ENCODE data around the gene SEC61A2. TPM values are rescaled to one million over a fixed set of nuclear protein-coding genes. Genes with fewer than 3 reads are reported as not detected.

Gene SEC61A2
- total and polyA plus RNA-seq, 2 of the 8 experiments (the other 6 are each of a cell fraction or from before 2014, with no cell fraction given): 18.2 to 19.2 TPM

DNA sequence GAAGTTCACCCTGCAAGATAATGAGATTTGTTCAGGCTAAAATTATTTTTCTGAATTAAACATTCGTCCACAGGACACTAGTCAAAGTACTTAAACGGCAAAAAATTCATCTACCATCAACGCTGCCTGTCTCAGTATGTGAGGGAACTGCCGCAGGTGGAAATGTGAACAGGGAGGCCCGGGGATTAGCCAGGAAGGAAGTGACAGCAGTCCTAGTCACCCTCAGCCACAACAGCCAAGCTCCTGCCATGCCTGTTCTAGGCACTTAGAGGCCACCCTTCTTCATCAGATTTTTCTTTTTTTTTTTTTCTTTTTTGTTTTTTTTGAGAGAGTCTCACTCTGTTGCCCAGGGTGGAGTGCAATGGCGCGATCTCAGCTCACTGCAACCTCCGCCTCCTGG, 56.8 kb downstream of the SEC61A2 start:
- H3K18ac ChIP-seq (ENCODE audit: extremely low read depth, low read length): no peak overlapping the region
- no peaks in the 10 kb centered on the region for H3K27me3 ChIP-seq (replicated peaks in 1 of 4; ENCODE audit: control insufficient read depth in 3 of 4, extremely low read depth in 1 of 4, insufficient read depth in 3 of 4, low read length in 3 of 4)
- H3K9ac ChIP-seq (replicated peaks in 1 of 4; ENCODE audit: extremely low read depth in 1 of 4, low read depth in 3 of 4, low read length in 3 of 4): no peak overlapping the region
- peaks cover 0 to under 1% (median 0%) of the 10 kb centered on the region in 4 experiments; a peak in 3 of 7 replicates for H3K4me1 ChIP-seq (replicated peaks in 1 of 4; ENCODE audit: control insufficient read depth in 3 of 4, insufficient read depth in 4 of 4, low read length in 3 of 4)
- POLR2A ChIA-PET (ENCODE audit: partially characterized antibody): interaction anchor here (0.7 to 1.0 kb wide), 3 partner anchors 10 to 527 kb away, joined by 3 to 4 read pairs (median 3); partner anchors contain the start of genes CDC123 and NUDT5
- no peak overlapping the region for H3K4ac ChIP-seq (replicated peaks; ENCODE audit: insufficient read length, low read depth, low read length)
- CTCF ChIA-PET (ENCODE audit: partially characterized antibody): no interaction called here
- no peak overlapping the region for H3K23ac ChIP-seq (ENCODE audit: insufficient read length)
- no peak overlapping the region for H3K27ac ChIP-seq (ENCODE audit: low read depth, low read length)
- H4K91ac ChIP-seq (replicated peaks; ENCODE audit: insufficient read length, low read length): no peak overlapping the region
- no peak overlapping the region for H3K4me2 ChIP-seq (ENCODE audit: insufficient read depth in 1 of 2, low read depth in 2 of 2, low read length in 2 of 2)
- H4K20me1 ChIP-seq (replicated peaks in 1 of 2; ENCODE audit: control insufficient read depth in 1 of 2, insufficient read depth in 2 of 2, low read length in 2 of 2): peaks cover 0 to 2% of the 10 kb centered on the region in 2 experiments
- no peak for FAIRE-seq
- H2BK5ac ChIP-seq (ENCODE audit: low read depth, low read length): no peak overlapping the region
- no peak overlapping the region for H2BK12ac ChIP-seq (ENCODE audit: low read depth, low read length)
- no peak for TF ChIP-seq JUN (IDR thresholded peaks at IDR 0.05; ENCODE audit: low read depth, low read length)
- WGBS, 2 experiments (ENCODE audit: extremely low coverage in 1 of 2, insufficient coverage in 1 of 2, insufficient read length in 1 of 2, insufficient replicate concordance in 2 of 2, low coverage in 1 of 2, low lambda C conversion rate in 2 of 2, missing lambda C conversion rate in 1 of 2): 93% methylated on average over 8 of the region's 8 CpGs; no CpG with 5 or more reads in 1 of the 2 experiments
- no peak overlapping the region for H2AK5ac ChIP-seq (ENCODE audit: low read depth, low read length)
- H3K23me2 ChIP-seq (ENCODE audit: low read depth, low read length): no peaks in the 10 kb centered on the region
- H2BK15ac ChIP-seq (ENCODE audit: low read length): no peak overlapping the region
- H3K79me2 ChIP-seq (ENCODE audit: control insufficient read depth in 1 of 2, insufficient read depth in 2 of 2, low read length in 2 of 2): peaks cover 6 to 27% of the 10 kb centered on the region in 2 experiments
- H2BK120ac ChIP-seq (replicated peaks; ENCODE audit: low read depth, low read length): no peak overlapping the region
- H3K4me3 ChIP-seq (ENCODE audit: extremely low read depth in 1 of 4, insufficient read depth in 2 of 4, low read depth in 3 of 4, low read length in 4 of 4): no peak overlapping the region
- H2AFZ ChIP-seq (ENCODE audit: low read length): no peak overlapping the region
- DNase-seq (ENCODE audit: low read depth in 1 of 2, low spot score in 2 of 2): no peak
- H2BK20ac ChIP-seq (ENCODE audit: low read length): no peak overlapping the region
- no peak overlapping the region for H4K8ac ChIP-seq (ENCODE audit: extremely low read depth, insufficient read depth, low read length)
- no peak overlapping the region for H4K5ac ChIP-seq (ENCODE audit: insufficient read length, low read depth, low read length)
- no peak overlapping the region for H3K14ac ChIP-seq (ENCODE audit: insufficient read length)
- H3K56ac ChIP-seq (replicated peaks; ENCODE audit: insufficient read length, low read depth, low read length): no peak overlapping the region
- H3K79me1 ChIP-seq (ENCODE audit: low read depth, low read length): peaks cover 2% of the 10 kb centered on the region; the same call in 1 of the 2 replicates
- H3K9me3 ChIP-seq (ENCODE audit: insufficient read depth in 2 of 2, low read depth in 1 of 2, low read length in 1 of 2): no peaks in the 10 kb centered on the region
- H3K36me3 ChIP-seq (ENCODE audit: control insufficient read depth in 2 of 4, insufficient read depth in 4 of 4, low read length in 3 of 4): peaks cover 5 to 38% (median 17%) of the 10 kb centered on the region in 4 experiments

Data from H1 (cell line).